A673 (cell line): ENCODE results near the gene CHRNA9. TPM values are rescaled to one million over a fixed set of nuclear protein-coding genes. Genes with fewer than 3 reads are reported as not detected.

ENCODE experiments used
- BruUV-seq: library from RNA; stranded (reverse); fragments of 400-500 nt; replicated peaks from 2 replicates; lab custom pipeline; 2021; lab: Mats Ljungman, UMichigan
- CTCF ChIA-PET: fragments of 300-600 bp; sonication (Branson Sonifier 250); formaldehyde crosslinking; loops from one replicate; lab custom pipeline; 2022; ENCODE audit warnings: antibody characterized with exemption; lab: Charles Lee
- POLR2A ChIA-PET: fragments of 300-600 bp; sonication (Branson Sonifier 250); formaldehyde crosslinking; loops from one replicate; lab custom pipeline; 2022; ENCODE audit warnings: antibody characterized with exemption; ENCODE audit not compliant: low non-redundant PET; lab: Charles Lee
- DNase-seq: peaks from one replicate; pipeline ENCODE4 v3.0.0-alpha.2; 2015; ENCODE audit warnings: low spot score
- H3K27ac ChIP-seq: fragments of 200-600 bp; sonication (generic); 2 replicates; pipeline ENCODE4 v1.5.1; 2016; ENCODE audit warnings: mixed run types, low read depth, mild to moderate bottlenecking, mixed read lengths, antibody characterized with exemption, low read length; ENCODE audit not compliant: poor library complexity, severe bottlenecking
- H3K27me3 ChIP-seq: fragments of 200-600 bp; sonication (generic); replicated peaks from 2 replicates; pipeline ENCODE4 v1.6.1; 2017; ENCODE audit warnings: mixed run types, low read depth, mild to moderate bottlenecking, mixed read lengths, antibody characterized with exemption, low read length; ENCODE audit not compliant: insufficient read depth, poor library complexity
- H3K36me3 ChIP-seq: fragments of 200-600 bp; sonication (generic); 2 replicates; pipeline ENCODE4 v1.6.1; 2016; ENCODE audit warnings: mixed run types, mild to moderate bottlenecking, mixed read lengths, antibody characterized with exemption, low read length; ENCODE audit not compliant: insufficient read depth, poor library complexity, severe bottlenecking
- H3K4me1 ChIP-seq: fragments of 200-600 bp; sonication (generic); 2 replicates; pipeline ENCODE4 v1.6.1; 2017; ENCODE audit warnings: mixed run types, mild to moderate bottlenecking, mixed read lengths, antibody characterized with exemption, low read length; ENCODE audit not compliant: insufficient read depth, poor library complexity, severe bottlenecking
- H3K4me3 ChIP-seq: fragments of 200-600 bp; sonication (generic); 2 replicates; pipeline ENCODE4 v1.5.1; 2016; ENCODE audit warnings: low read depth, mixed run types, mild to moderate bottlenecking, mixed read lengths, low read length; ENCODE audit not compliant: poor library complexity, severe bottlenecking
- H3K9me3 ChIP-seq: fragments of 200-600 bp; sonication (generic); 2 replicates; pipeline ENCODE4 v1.6.1; 2016; ENCODE audit warnings: mixed run types, low read depth, mild to moderate bottlenecking, mixed read lengths, antibody characterized with exemption, low read length; ENCODE audit not compliant: poor library complexity, severe bottlenecking
- CTCF ChIP-seq: fragments of 300-800, 200-600 bp; sonication (generic); conservative IDR thresholded peaks from 2 replicates; pipeline ENCODE4 v1.5.1; 2017; ENCODE audit warnings: low read depth, mild to moderate bottlenecking, antibody characterized with exemption, low read length, moderate library complexity, mixed read lengths
- EZH2 ChIP-seq: fragments of 200-600 bp; sonication (generic); IDR thresholded peaks from 2 replicates; pipeline ENCODE4 v1.6.1; 2017; ENCODE audit warnings: borderline replicate concordance, low read depth, mild to moderate bottlenecking, mixed read lengths, antibody characterized with exemption, low read length; ENCODE audit not compliant: poor library complexity, severe bottlenecking
- intact Hi-C: fragments of 100-400 bp; cut with micrococcal nuclease; formaldehyde crosslinking; loops from one replicate; pipeline ENCODE4 v1.10.0; 2022; ENCODE audit not compliant: unreplicated experiment
- total RNA-seq: library from RNA; stranded (reverse); gene quantifications from 2 replicates; pipeline ENCODE4 v1.2.3, GENCODE V29; 2021

The CHRNA9 gene
- total RNA-seq, 1 experiment from 2014 or later = 1.5 TPM

GRCh38 chr4:40365766-40366165 lies 30.6 kb downstream of the CHRNA9 start:
- POLR2A ChIA-PET = no interaction called here
- DNase-seq = no peak
- intact Hi-C loops = no loop called here

GRCh38 chr4:40367451-40367850 lies 32.3 kb downstream of the CHRNA9 start:
- CTCF ChIA-PET = no interaction called here
- H3K36me3 ChIP-seq = no peaks in the 10 kb centered on the region
- intact Hi-C loops = no loop called here
- no TSS peak for BruUV-seq
- TF ChIP-seq CTCF = no peak
- no peak for TF ChIP-seq EZH2
- H3K27ac ChIP-seq = no peak overlapping the region
- no peaks in the 10 kb centered on the region for H3K4me1 ChIP-seq
- no peak for DNase-seq
- no peak overlapping the region for H3K4me3 ChIP-seq
- H3K9me3 ChIP-seq = no peaks in the 10 kb centered on the region
- POLR2A ChIA-PET = no interaction called here
- no peaks in the 10 kb centered on the region for H3K27me3 ChIP-seq

More at GRCh38 chr4:40365766-40366165, 30.6 kb downstream of the CHRNA9 start:
- no peak for TF ChIP-seq EZH2
- TF ChIP-seq CTCF = no peak
- no peak overlapping the region for H3K4me3 ChIP-seq
- H3K9me3 ChIP-seq = peaks cover 6% of the 10 kb centered on the region
- H3K27me3 ChIP-seq = no peaks in the 10 kb centered on the region
- H3K36me3 ChIP-seq = no peaks in the 10 kb centered on the region
- BruUV-seq = no TSS peak
- H3K27ac ChIP-seq = no peak overlapping the region
- CTCF ChIA-PET = no interaction called here
- H3K4me1 ChIP-seq = no peaks in the 10 kb centered on the region

GRCh38 chr4:40369437-40370274 lies 34.5 kb downstream of the CHRNA9 start:
- Histone ChIP-seq H3K4me1 (no peaks in the 10 kb centered on the region), H3K9me3 (no peaks in the 10 kb centered on the region), H3K27me3 (no peaks in the 10 kb centered on the region), H3K36me3 (no peaks in the 10 kb centered on the region), H3K4me3 (no peak overlapping the region), H3K27ac (no peak overlapping the region)
- ChIA-PET POLR2A (no interaction called here), CTCF (no interaction called here)
- intact Hi-C loops = no loop called here
- no peak for DNase-seq
- TF ChIP-seq CTCF (no peak), EZH2 (no peak)
- no TSS peak for BruUV-seq
